ENCODE data around the gene SPRR5. TPM values are rescaled to one million over a fixed set of nuclear protein-coding genes. Genes with fewer than 3 reads are reported as not detected.

The SPRR5 gene
- total RNA-seq, 2 donors from 2014 or later, result not detected

DNA sequence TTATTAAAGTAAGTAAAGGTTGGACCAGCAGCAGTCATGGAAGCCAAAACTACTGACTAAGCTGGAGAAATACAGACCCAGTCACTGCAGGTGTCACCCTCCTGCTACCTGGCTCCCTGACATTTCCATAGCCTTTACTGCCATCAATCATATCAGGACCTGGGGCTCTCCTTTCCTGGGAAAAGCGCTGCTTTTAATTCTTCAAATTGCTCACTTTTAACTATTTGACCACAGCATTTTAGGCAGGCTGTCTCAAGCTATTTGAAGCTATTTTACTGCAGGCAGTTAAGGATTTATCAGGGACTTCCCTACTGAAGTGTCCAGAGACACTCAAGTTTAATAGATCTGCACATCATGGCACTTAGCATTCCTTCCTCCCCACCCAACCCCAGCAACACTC, 34.5 kb upstream of the SPRR5 start:
- ATAC-seq, result no peak
- no peak overlapping the region for H3K27ac ChIP-seq
- TF ChIP-seq, protein P1, sequence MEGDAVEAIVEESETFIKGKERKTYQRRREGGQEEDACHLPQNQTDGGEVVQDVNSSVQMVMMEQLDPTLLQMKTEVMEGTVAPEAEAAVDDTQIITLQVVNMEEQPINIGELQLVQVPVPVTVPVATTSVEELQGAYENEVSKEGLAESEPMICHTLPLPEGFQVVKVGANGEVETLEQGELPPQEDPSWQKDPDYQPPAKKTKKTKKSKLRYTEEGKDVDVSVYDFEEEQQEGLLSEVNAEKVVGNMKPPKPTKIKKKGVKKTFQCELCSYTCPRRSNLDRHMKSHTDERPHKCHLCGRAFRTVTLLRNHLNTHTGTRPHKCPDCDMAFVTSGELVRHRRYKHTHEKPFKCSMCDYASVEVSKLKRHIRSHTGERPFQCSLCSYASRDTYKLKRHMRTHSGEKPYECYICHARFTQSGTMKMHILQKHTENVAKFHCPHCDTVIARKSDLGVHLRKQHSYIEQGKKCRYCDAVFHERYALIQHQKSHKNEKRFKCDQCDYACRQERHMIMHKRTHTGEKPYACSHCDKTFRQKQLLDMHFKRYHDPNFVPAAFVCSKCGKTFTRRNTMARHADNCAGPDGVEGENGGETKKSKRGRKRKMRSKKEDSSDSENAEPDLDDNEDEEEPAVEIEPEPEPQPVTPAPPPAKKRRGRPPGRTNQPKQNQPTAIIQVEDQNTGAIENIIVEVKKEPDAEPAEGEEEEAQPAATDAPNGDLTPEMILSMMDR (IDR thresholded peaks at IDR 0.05), result no peak
- TF ChIP-seq POLR2A (IDR thresholded peaks at IDR 0.05), result no peak
- no peaks in the 10 kb centered on the region for H3K4me1 ChIP-seq
- H3K4me3 ChIP-seq, result no peak overlapping the region
- no peaks in the 10 kb centered on the region for H3K27me3 ChIP-seq
- no peak for DNase-seq
- H3K36me3 ChIP-seq (replicated peaks in 1 of 2; ENCODE audit: insufficient read depth in 1 of 2, low read depth in 2 of 2), result no peaks in the 10 kb centered on the region
- H3K9me3 ChIP-seq, result no peaks in the 10 kb centered on the region
- intact Hi-C loops (cut with DNase I), result no loop called here
- 36 to 50% methylated on average over 1 of the region's 1 CpG for WGBS, 2 donors

DNA sequence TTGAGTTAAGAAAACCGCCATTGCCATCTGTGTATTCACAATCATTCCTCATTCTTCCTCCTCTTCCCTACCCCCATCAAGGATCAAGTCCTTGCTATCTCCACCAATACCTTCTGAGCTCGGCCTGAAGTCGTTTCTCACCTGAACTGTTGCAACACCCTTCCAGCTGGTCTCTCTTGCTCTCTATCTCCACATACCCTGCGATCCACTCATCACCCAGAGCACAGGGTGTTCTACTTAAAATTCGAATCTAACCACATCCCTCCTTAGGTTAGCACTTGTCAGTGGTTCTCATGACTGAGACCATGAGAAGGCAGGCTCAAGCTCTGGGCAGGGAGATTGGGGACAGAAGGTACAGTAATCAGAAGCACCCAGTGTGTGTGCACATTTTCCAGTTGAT, 34.1 kb upstream of the SPRR5 start:
- H3K27ac ChIP-seq, result no peak overlapping the region
- no peak for ATAC-seq
- H3K27me3 ChIP-seq, result no peaks in the 10 kb centered on the region
- WGBS, 2 donors, result 35 to 36% methylated on average over 5 of the region's 5 CpGs
- intact Hi-C loops (cut with DNase I), result no loop called here
- no peaks in the 10 kb centered on the region for H3K4me1 ChIP-seq
- no peaks in the 10 kb centered on the region for H3K9me3 ChIP-seq
- DNase-seq, result no peak
- H3K4me3 ChIP-seq, result no peak overlapping the region
- H3K36me3 ChIP-seq (replicated peaks in 1 of 2; ENCODE audit: insufficient read depth in 1 of 2, low read depth in 2 of 2), result no peaks in the 10 kb centered on the region
- TF ChIP-seq, protein P1 (IDR thresholded peaks at IDR 0.05), result no peak
- no peak for TF ChIP-seq POLR2A (IDR thresholded peaks at IDR 0.05)

DNA sequence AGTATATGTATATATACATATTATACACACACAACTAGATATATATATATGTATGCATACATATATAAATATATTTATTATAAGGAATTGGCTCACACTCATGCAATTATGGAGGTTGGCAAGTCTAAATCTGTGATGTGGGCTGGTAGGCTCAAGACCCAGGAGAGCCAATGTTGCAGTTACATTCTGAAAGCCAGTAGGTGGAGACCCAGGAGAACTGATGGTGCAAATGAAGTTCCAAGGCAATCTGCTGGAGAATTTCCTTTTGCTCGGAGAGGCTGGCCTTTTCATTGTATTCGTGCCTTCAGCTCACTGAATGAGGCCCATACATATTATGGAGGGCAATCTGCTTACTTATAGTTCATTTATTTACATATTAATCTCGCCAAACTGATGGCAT, 29.2 kb upstream of the SPRR5 start:
- ATAC-seq, result peak; percentile 38
- H3K9me3 ChIP-seq, result no peaks in the 10 kb centered on the region
- no peak overlapping the region for H3K4me3 ChIP-seq
- no peak overlapping the region for H3K27ac ChIP-seq
- peak; percentile 12 to 29 (median 20) for DNase-seq
- TF ChIP-seq, protein P1 (IDR thresholded peaks at IDR 0.05), result peak in 6 of 7 experiments; percentile 33 to 67 (median 60)
- TF ChIP-seq POLR2A (IDR thresholded peaks at IDR 0.05), result no peak
- H3K36me3 ChIP-seq (replicated peaks in 1 of 2; ENCODE audit: insufficient read depth in 1 of 2, low read depth in 2 of 2), result no peaks in the 10 kb centered on the region
- intact Hi-C loops (cut with DNase I), result no loop called here
- no peaks in the 10 kb centered on the region for H3K4me1 ChIP-seq
- H3K27me3 ChIP-seq, result no peaks in the 10 kb centered on the region
- 7 to 14% methylated on average over 3 of the region's 3 CpGs for WGBS, 2 donors

DNA sequence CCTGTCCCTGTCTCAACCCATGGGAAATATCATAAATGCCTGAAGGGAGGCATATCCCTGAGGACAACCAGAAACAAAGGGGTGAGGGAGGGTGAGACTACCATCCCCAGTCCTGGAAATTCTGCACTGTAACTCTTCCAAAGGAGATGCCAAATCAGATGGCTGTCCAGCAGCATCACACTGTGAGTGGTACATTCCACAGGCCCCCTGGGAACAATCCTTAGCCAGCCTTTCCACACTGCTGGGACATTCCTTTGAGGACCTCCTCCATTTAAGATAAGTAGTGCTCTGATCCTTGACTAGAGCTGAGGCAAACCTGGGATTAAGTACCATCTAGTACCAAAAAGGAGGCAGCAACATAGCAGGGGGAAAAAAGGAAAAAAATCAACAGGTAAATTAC, 27.9 kb upstream of the SPRR5 start:
- Histone ChIP-seq H3K4me3 (no peak overlapping the region), H3K27me3 (no peaks in the 10 kb centered on the region), H3K9me3 (no peaks in the 10 kb centered on the region), H3K27ac (no peak overlapping the region), H3K36me3 (replicated peaks in 1 of 2; ENCODE audit: insufficient read depth in 1 of 2, low read depth in 2 of 2) (no peaks in the 10 kb centered on the region), H3K4me1 (no peaks in the 10 kb centered on the region)
- intact Hi-C loops (cut with DNase I), result no loop called here
- ATAC-seq, result no peak
- TF ChIP-seq, protein P1 (IDR thresholded peaks at IDR 0.05), result no peak
- TF ChIP-seq POLR2A (IDR thresholded peaks at IDR 0.05), result no peak
- DNase-seq, result no peak

DNA sequence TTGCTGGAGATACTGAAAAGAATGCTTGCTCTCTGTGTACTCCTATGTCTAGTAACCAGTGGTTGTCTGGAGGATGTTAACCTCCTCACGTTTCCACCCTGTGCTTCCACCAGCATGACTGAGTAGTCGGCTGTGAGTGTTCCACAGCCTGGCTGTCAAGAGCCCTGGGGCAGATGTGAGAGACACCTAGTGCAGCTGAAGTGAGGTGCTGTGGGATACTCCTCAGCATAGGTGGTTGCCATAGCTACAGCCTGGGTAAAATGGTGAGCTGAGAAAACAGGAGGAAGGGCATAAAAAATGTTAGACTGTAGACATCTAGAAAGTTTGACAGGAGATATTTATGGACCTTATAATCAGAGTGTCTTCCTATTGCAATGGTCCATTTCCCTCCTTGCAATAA, 22.8 kb upstream of the SPRR5 start:
- intact Hi-C loops (cut with DNase I), result loop anchor here (5.0 kb wide), 1 partner anchor 268 kb away; no protein-coding TSS in a partner anchor
- no peaks in the 10 kb centered on the region for H3K36me3 ChIP-seq (replicated peaks in 1 of 2; ENCODE audit: insufficient read depth in 1 of 2, low read depth in 2 of 2)
- H3K27me3 ChIP-seq, result no peaks in the 10 kb centered on the region
- no peak for DNase-seq
- H3K9me3 ChIP-seq, result no peaks in the 10 kb centered on the region
- H3K4me3 ChIP-seq, result no peak overlapping the region
- TF ChIP-seq POLR2A (IDR thresholded peaks at IDR 0.05), result no peak
- TF ChIP-seq, protein P1 (IDR thresholded peaks at IDR 0.05), result no peak
- no peaks in the 10 kb centered on the region for H3K4me1 ChIP-seq
- H3K27ac ChIP-seq, result no peak overlapping the region
- WGBS, 2 donors, result 31 to 33% methylated on average over 2 of the region's 2 CpGs
- ATAC-seq, result no peak
